Central memory CD8-positive, alpha-beta T cell (primary cell): ENCODE data around the gene RUNDC1.

Source experiments
- ATAC-seq: fragments of 150-1000 bp; cut with Tn5 transposase; replicated peaks from 2 replicates; pipeline ENCODE4 v1.10.0; 2022; ENCODE audit warnings: mild to moderate bottlenecking, moderate FRiP score, moderate number of reproducible peaks; ENCODE audit not compliant: poor library complexity, severe bottlenecking; ENCODE audit errors: extremely low read depth
- DNase-seq, 2 donors: peaks; one replicate each; pipeline ENCODE4 v3.0.0; 2021; ENCODE audit warnings: low spot score in 2 of 2
- H3K27ac Mint-ChIP-seq: one replicate; pipeline ENCODE4 v1.8.0; 2022; ENCODE audit warnings: low read depth, mild to moderate bottlenecking, moderate library complexity, mixed read lengths
- H3K27me3 Mint-ChIP-seq: one replicate; pipeline ENCODE4 v1.8.0; 2022; ENCODE audit warnings: mixed read lengths
- H3K36me3 Mint-ChIP-seq: one replicate; pipeline ENCODE4 v1.8.0; 2022; ENCODE audit warnings: mild to moderate bottlenecking, moderate library complexity, mixed read lengths; ENCODE audit not compliant: insufficient read depth
- H3K4me1 Mint-ChIP-seq: one replicate; pipeline ENCODE4 v1.8.0; 2022; ENCODE audit warnings: mixed read lengths
- H3K4me3 Mint-ChIP-seq: one replicate; pipeline ENCODE4 v1.8.0; 2022; ENCODE audit warnings: mild to moderate bottlenecking, moderate library complexity, mixed read lengths
- H3K9me3 Mint-ChIP-seq: one replicate; pipeline ENCODE4 v1.8.0; 2022; ENCODE audit warnings: mixed read lengths

RUNDC1 gene

DNA sequence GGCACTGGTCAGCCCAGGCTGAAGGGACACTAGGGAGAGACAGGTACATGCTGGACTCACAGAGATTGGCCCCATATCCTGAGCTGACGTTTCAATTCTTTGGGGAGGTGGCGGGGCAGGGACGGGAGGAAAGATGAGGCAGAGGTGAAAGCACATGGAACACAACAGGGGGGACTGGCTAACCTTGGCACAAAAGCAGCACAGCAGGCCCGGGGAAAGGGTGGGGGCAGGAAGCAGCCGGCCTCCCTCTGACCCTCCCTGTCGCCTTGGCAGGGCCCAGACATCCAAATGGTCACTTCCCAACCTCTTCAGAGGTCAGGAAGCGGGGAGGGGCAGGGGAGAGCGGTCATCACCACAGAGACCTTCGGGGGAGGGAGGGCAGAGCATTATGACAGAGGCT lies 35.2 kb downstream of the RUNDC1 start:
- Mint-ChIP-seq H3K27ac (peak overlapping the region; percentile 20), H3K4me1 (peaks cover 11% of the 10 kb centered on the region), H3K27me3 (no peaks in the 10 kb centered on the region), H3K9me3 (no peaks in the 10 kb centered on the region), H3K4me3 (no peak overlapping the region), H3K36me3 (peaks cover 17% of the 10 kb centered on the region)
- no peak for ATAC-seq
- DNase-seq = no peak

GRCh38 chr17:43016216-43016615 lies 35.9 kb downstream of the RUNDC1 start:
- Mint-ChIP-seq H3K4me3 (no peak overlapping the region), H3K36me3 (peaks cover 20% of the 10 kb centered on the region), H3K4me1 (peaks cover 13% of the 10 kb centered on the region), H3K27me3 (no peaks in the 10 kb centered on the region), H3K9me3 (no peaks in the 10 kb centered on the region), H3K27ac (peak overlapping the region; percentile 9)
- DNase-seq (no peak), ATAC-seq (no peak)

DNA sequence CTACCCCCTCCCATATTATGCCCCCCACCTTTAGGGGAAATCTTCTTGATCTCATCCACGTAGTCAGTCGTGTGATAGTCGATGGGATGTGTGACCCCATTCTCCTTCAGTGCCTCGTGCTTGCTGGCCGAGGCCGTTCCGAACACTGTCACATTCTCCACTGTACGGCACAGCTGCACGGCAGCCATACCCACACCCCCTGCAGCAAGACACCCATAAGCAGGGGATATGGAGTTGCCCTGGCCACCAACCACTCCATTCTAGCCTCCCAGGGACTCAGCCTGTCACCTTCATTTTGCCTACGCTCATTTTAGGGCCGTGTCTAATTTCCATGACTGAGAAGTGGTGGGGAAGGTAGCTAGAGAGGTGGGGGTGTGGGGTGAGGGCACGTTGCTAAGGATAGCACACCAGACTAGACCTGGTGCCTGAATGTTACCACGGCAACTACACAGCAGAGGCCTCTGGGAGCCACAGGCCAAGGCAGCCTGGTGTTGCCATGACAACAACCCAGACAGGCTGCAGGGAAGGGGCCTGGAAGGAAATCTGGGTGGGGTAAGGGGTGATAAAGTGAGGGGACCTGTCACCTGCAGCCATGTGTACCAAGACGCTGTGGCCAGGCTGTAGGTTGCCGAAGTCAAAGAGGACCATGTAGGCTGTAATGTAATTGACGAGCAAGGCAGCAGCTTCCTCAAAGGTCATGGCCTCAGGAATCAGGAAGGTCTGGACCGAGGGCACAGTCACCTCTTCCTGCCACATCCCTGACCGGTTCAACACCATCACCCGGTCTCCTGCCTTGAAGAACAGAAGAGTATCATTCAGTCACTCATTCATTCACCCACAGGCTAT lies 37.9 kb downstream of the RUNDC1 start:
- DNase-seq (no peak), ATAC-seq (no peak)
- Mint-ChIP-seq H3K27me3 (no peaks in the 10 kb centered on the region), H3K27ac (no peak overlapping the region), H3K9me3 (no peaks in the 10 kb centered on the region), H3K36me3 (peaks cover 21% of the 10 kb centered on the region), H3K4me3 (no peak overlapping the region), H3K4me1 (peaks cover 21% of the 10 kb centered on the region)

GRCh38 chr17:43018932-43019331 lies 38.6 kb downstream of the RUNDC1 start:
- ATAC-seq = no peak
- H3K4me3 Mint-ChIP-seq = no peak overlapping the region

GRCh38 chr17:43019418-43019817 lies 39.1 kb downstream of the RUNDC1 start:
- no peak for DNase-seq
- H3K9me3 Mint-ChIP-seq = no peaks in the 10 kb centered on the region
- H3K4me3 Mint-ChIP-seq = peak overlapping the region; percentile 83
- no peaks in the 10 kb centered on the region for H3K27me3 Mint-ChIP-seq
- peaks cover 21% of the 10 kb centered on the region for H3K36me3 Mint-ChIP-seq
- H3K27ac Mint-ChIP-seq = no peak overlapping the region
- no peak for ATAC-seq
- peaks cover 25% of the 10 kb centered on the region for H3K4me1 Mint-ChIP-seq

More at GRCh38 chr17:43018932-43019331, 38.6 kb downstream of the RUNDC1 start:
- Mint-ChIP-seq H3K27me3 (no peaks in the 10 kb centered on the region), H3K27ac (no peak overlapping the region), H3K36me3 (peaks cover 20% of the 10 kb centered on the region), H3K4me1 (peaks cover 21% of the 10 kb centered on the region), H3K9me3 (no peaks in the 10 kb centered on the region)
- DNase-seq = no peak

DNA sequence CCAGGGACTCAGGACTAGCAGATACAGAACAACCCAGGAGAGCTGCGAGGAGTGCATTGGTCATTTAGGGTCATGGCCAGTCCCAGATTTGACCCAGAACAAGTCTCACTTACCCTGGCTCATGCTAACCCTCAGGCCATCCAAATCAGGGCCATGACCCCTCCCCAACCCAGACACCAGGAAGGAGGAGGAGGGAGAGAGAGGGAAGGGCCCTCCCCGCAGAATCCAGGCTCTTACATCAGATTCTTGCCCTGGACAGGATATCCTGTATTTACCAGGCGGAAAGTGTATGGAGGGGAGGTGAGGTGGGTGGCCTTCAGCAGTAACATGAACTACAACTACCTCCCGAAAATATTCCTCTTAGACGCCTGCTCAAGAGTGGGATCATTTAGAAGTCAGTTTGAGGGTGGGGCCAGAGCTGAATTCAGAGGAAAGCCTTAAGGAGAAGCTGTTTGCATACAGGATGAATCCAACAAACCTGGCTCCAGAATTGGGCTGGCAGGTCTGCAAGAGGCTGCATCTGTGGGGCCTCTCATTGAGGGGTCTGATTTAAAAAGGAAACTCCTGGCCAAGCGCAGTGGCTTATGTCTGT lies 39.8 kb downstream of the RUNDC1 start:
- Mint-ChIP-seq H3K9me3 (no peaks in the 10 kb centered on the region), H3K4me1 (peaks cover 31% of the 10 kb centered on the region), H3K4me3 (peak overlapping the region; percentile 83), H3K27me3 (no peaks in the 10 kb centered on the region), H3K27ac (peak overlapping the region; percentile 65), H3K36me3 (peaks cover 20% of the 10 kb centered on the region)
- ATAC-seq = no peak
- DNase-seq = no peak

GRCh38 chr17:43020789-43021740 lies 40.7 kb downstream of the RUNDC1 start:
- DNase-seq = peak in 1 of 2 donors; percentile 16
- ATAC-seq = no peak
- peak overlapping the region; percentile 83 for H3K4me3 Mint-ChIP-seq
- H3K27ac Mint-ChIP-seq = peak overlapping the region; percentile 65
- H3K36me3 Mint-ChIP-seq = peaks cover 17% of the 10 kb centered on the region
- no peaks in the 10 kb centered on the region for H3K9me3 Mint-ChIP-seq
- peaks cover 36% of the 10 kb centered on the region for H3K4me1 Mint-ChIP-seq
- H3K27me3 Mint-ChIP-seq = no peaks in the 10 kb centered on the region

DNA sequence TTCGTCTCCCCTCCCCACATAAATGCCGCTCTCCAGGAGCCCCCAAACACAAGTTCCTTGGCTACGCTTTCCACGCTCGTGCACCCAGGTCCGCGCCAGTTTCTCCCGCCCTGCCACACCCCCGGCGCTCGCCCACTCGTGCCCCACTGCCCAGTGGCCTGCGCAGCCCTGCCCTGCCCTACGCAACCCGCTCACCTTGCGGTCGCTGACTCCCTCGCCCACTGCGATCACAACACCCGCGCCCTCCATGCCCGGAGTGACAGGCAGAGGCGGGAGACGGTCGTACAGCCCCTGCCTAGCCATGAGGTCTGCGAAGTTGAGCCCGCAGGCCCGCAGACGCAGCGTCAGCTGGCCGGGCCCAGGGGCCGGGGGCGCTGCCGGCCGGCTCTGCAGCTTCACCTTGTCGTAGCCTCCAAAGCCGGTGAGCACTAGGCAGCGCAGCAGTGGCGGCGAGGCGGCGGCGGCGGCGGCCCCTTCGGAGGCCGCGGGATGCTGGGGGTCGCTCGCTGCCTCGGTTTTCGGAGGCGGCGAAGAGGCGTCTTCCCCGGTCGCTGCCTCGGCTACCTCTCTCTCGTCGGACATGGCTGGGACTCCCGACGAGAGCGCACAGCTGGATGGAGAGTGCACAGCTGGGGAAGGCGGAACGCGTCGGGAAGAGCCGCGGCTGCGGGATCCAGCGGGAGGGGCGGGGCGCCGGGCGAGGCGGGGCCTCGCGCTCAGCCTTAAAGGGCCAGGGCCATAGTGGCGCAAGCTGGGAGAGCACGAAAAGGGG lies 41.6 kb downstream of the RUNDC1 start, which contains the start of gene VAT1:
VAT1 (minus strand) TSS at position 645 of the 772 bp plus-strand sequence; CDS start at position 582, 63 bp downstream.
- peak; percentile 19 to 33 for DNase-seq
- Mint-ChIP-seq H3K27ac (peak within 1 kb of the TSS; percentile 65), H3K9me3 (no peaks in the 10 kb centered on the region), H3K4me1 (peaks cover 36% of the 10 kb centered on the region), H3K4me3 (peak within 1 kb of the TSS; percentile 83), H3K36me3 (peaks cover 17% of the 10 kb centered on the region), H3K27me3 (no peaks in the 10 kb centered on the region)
- ATAC-seq = peak; percentile 52

DNA sequence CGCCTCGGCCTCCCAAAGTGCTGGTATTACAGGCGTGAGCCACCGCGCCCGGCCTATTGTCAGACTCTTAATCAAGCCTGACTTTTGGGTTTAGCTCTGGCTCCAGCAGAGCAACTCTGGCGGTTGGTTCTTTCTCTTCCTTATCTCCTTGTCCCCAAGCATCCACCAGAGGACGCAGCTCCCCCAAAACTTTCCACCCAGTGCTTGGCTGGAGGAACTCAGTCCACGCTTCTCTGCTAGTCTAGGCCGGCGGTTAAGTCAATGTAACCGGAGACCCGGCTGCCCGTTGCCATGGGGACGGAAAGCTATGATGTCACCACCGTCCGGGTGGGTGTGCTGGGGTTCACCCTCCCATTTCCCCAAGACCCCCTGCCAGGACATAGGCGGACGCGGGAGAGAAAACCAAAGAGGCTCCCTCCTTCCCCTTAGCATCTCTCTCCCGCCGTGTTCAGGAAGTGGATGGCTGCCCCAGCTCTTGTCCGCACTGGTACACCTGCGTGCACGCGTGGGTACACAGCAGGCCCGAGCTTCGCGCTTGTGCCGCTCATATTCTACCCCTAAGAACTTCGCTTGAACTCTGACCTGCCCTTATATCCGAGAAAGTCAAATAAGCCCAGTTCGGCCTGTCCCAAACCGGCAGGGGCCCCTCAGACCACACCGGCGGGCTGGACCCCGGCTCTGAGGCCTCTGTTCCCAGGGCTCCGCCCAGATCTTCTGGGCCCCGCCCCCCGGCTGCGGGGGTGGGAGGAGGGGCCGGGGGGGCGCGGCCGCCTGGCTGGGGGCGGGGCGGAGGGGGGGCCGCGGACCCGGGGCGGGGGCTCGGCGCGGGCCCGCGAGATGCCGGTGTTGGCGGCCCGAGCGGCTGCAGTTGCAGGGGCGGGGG lies 44.3 kb downstream of the RUNDC1 start, which contains the start of gene RND2:
RND2 (plus strand) TSS at position 825 of the 883 bp plus-strand sequence. CDS start 117 bp downstream, outside the sequence.
- ATAC-seq (peak; percentile 61), DNase-seq (peak; percentile 64 to 66)
- Mint-ChIP-seq H3K4me1 (peaks cover 31% of the 10 kb centered on the region), H3K27me3 (no peaks in the 10 kb centered on the region), H3K9me3 (no peaks in the 10 kb centered on the region), H3K4me3 (peak within 1 kb of the TSS; percentile 93), H3K36me3 (peaks cover 13% of the 10 kb centered on the region), H3K27ac (peak within 1 kb of the TSS; percentile 94)

- no peak for DNase-seq
- ATAC-seq = no peak
- Mint-ChIP-seq H3K4me3 (peak overlapping the region; percentile 93), H3K27ac (peak overlapping the region; percentile 94), H3K4me1 (peaks cover 27% of the 10 kb centered on the region), H3K27me3 (no peaks in the 10 kb centered on the region), H3K9me3 (no peaks in the 10 kb centered on the region), H3K36me3 (peaks cover 13% of the 10 kb centered on the region)
These were observed 44.9 kb downstream of the RUNDC1 start for GRCh38 chr17:43025290-43025657.
